ENCODE results near the gene NUDT22.

DNA sequence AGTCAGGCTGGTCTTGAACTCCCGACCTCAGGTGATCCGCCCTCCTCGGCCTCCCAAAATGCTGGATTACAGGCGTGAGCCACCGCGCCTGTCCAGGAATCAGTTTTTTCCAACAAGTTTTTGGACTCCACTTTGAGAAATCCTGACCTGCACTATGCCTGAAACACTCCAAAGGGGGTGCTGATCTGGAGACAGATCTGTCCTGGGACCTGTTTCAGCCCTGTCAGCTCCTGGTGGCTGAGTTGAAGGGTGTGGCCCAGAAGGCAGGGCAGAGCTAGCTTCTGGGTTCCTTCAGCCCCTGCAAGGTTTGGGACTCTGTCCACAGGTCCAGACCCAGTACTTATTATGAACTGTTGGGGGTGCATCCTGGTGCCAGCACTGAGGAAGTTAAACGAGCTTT lies 5.5 kb downstream of the NUDT22 start:
- TF ChIP-seq, protein P1, sequence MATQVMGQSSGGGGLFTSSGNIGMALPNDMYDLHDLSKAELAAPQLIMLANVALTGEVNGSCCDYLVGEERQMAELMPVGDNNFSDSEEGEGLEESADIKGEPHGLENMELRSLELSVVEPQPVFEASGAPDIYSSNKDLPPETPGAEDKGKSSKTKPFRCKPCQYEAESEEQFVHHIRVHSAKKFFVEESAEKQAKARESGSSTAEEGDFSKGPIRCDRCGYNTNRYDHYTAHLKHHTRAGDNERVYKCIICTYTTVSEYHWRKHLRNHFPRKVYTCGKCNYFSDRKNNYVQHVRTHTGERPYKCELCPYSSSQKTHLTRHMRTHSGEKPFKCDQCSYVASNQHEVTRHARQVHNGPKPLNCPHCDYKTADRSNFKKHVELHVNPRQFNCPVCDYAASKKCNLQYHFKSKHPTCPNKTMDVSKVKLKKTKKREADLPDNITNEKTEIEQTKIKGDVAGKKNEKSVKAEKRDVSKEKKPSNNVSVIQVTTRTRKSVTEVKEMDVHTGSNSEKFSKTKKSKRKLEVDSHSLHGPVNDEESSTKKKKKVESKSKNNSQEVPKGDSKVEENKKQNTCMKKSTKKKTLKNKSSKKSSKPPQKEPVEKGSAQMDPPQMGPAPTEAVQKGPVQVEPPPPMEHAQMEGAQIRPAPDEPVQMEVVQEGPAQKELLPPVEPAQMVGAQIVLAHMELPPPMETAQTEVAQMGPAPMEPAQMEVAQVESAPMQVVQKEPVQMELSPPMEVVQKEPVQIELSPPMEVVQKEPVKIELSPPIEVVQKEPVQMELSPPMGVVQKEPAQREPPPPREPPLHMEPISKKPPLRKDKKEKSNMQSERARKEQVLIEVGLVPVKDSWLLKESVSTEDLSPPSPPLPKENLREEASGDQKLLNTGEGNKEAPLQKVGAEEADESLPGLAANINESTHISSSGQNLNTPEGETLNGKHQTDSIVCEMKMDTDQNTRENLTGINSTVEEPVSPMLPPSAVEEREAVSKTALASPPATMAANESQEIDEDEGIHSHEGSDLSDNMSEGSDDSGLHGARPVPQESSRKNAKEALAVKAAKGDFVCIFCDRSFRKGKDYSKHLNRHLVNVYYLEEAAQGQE (IDR thresholded peaks at IDR 0.05), result no peak
- TF ChIP-seq, protein P2, sequence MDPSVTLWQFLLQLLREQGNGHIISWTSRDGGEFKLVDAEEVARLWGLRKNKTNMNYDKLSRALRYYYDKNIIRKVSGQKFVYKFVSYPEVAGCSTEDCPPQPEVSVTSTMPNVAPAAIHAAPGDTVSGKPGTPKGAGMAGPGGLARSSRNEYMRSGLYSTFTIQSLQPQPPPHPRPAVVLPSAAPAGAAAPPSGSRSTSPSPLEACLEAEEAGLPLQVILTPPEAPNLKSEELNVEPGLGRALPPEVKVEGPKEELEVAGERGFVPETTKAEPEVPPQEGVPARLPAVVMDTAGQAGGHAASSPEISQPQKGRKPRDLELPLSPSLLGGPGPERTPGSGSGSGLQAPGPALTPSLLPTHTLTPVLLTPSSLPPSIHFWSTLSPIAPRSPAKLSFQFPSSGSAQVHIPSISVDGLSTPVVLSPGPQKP (IDR thresholded peaks at IDR 0.05; ENCODE audit: low read depth, low read length), result no peak
- no peak for TF ChIP-seq RFX5 (IDR thresholded peaks at IDR 0.05)
- TF ChIP-seq, protein P3, sequence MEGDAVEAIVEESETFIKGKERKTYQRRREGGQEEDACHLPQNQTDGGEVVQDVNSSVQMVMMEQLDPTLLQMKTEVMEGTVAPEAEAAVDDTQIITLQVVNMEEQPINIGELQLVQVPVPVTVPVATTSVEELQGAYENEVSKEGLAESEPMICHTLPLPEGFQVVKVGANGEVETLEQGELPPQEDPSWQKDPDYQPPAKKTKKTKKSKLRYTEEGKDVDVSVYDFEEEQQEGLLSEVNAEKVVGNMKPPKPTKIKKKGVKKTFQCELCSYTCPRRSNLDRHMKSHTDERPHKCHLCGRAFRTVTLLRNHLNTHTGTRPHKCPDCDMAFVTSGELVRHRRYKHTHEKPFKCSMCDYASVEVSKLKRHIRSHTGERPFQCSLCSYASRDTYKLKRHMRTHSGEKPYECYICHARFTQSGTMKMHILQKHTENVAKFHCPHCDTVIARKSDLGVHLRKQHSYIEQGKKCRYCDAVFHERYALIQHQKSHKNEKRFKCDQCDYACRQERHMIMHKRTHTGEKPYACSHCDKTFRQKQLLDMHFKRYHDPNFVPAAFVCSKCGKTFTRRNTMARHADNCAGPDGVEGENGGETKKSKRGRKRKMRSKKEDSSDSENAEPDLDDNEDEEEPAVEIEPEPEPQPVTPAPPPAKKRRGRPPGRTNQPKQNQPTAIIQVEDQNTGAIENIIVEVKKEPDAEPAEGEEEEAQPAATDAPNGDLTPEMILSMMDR (IDR thresholded peaks at IDR 0.05), result no peak
- no peak for TF ChIP-seq CHD2 (IDR thresholded peaks at IDR 0.05; ENCODE audit: low read length, partially characterized antibody)
- TF ChIP-seq TP53 (CRISPR knock-in tag; IDR thresholded peaks at IDR 0.05), result no peak
- TF ChIP-seq SMC3 (IDR thresholded peaks at IDR 0.05), result no peak
- TF ChIP-seq POLR2AphosphoS2 (conservative IDR thresholded peaks at IDR 0.05; ENCODE audit: low read length), result no peak
- TF ChIP-seq NFE2L2 (conservative IDR thresholded peaks at IDR 0.05; ENCODE audit: low read length), result no peak
- TF ChIP-seq RAD21 (conservative IDR thresholded peaks at IDR 0.05 in 1 of 2, IDR thresholded peaks at IDR 0.05 in 1 of 2), result no peak
- no peak for TF ChIP-seq EP300 (IDR thresholded peaks at IDR 0.05)
- no peak for TF ChIP-seq ESRRA (IDR thresholded peaks at IDR 0.05; ENCODE audit: borderline replicate concordance, low read length)
